Heart left ventricle (tissue), 16 donors: Measurements from ENCODE around the gene RTN4RL2. TPM values are rescaled to one million over a fixed set of nuclear protein-coding genes. Genes with fewer than 3 reads are reported as not detected.

ENCODE experiments used
- ATAC-seq, 4 donors: fragments of 200-7000 bp; cut with Tn5 transposase; one replicate each; pipeline ENCODE4 v1.9.1; 2020 to 2022; ENCODE audit warnings: moderate library complexity in 4 of 4, mild to moderate bottlenecking in 3 of 4, moderate number of reproducible peaks in 1 of 4
- DNase-seq, 5 donors: peaks; one replicate each; pipeline ENCODE4 v3.0.0-alpha.2; 2020
- H3K27ac ChIP-seq, 12 donors: fragments of 200-600 bp; sonication (generic) in 4 of 12; one replicate each; pipeline versions ENCODE4 v1.5.0 to v1.8.0; 2016 to 2022; ENCODE audit warnings: mild to moderate bottlenecking in 2 of 12
- H3K27me3 ChIP-seq, 9 donors: fragments of 200-600 bp; sonication (generic) in 2 of 9; one replicate each; pipeline versions ENCODE4 v1.5.1 to v1.8.0; 2016 to 2022; ENCODE audit warnings: mild to moderate bottlenecking in 3 of 9
- H3K36me3 ChIP-seq, 9 donors: fragments of 200-600 bp; sonication (generic) in 2 of 9; one replicate each; pipeline versions ENCODE4 v1.5.0 to v1.8.0; 2018 to 2022; ENCODE audit warnings: mild to moderate bottlenecking in 2 of 9
- H3K4me1 ChIP-seq, 12 donors: fragments of 200-600 bp; sonication (generic) in 4 of 12; one replicate each; pipeline versions ENCODE4 v1.5.0 to v1.8.0; 2016 to 2022; ENCODE audit warnings: mild to moderate bottlenecking in 3 of 12
- H3K4me3 ChIP-seq, 12 donors: fragments of 200-600 bp; sonication (generic) in 4 of 12; one replicate each; pipeline versions ENCODE4 v1.5.0 to v1.8.0; 2017 to 2022; ENCODE audit warnings: mild to moderate bottlenecking in 9 of 12, moderate library complexity in 4 of 12
- H3K9me3 ChIP-seq, 12 donors: fragments of 200-600 bp; sonication (generic) in 4 of 12; one replicate each; pipeline versions ENCODE4 v1.5.0 to v1.8.0; 2016 to 2022; ENCODE audit warnings: mild to moderate bottlenecking in 1 of 12
- CTCF ChIP-seq, 12 donors: fragments of 200-600 bp; sonication (generic) in 4 of 12; IDR thresholded peaks; one replicate each; pipeline versions ENCODE4 v1.5.0 to v1.8.0; 2018 to 2022; ENCODE audit warnings: antibody characterized with exemption in 12 of 12, mild to moderate bottlenecking in 5 of 12
- POLR2A ChIP-seq, 2 donors: fragments of 450-650 bp; IDR thresholded peaks; one replicate each; pipeline ENCODE4 v1.6.1; 2017; ENCODE audit warnings: antibody characterized with exemption in 2 of 2, mild to moderate bottlenecking in 2 of 2, moderate library complexity in 2 of 2
- WGBS, 4 donors: extraction: QIAGEN DNeasy Blood & Tissue Kit in 2 of 4; methylation state at CpG; one replicate each; pipeline versions ENCODE4 v1.1.5 to v1.1.7; 2013 to 2018; 5-methylcytosine and 5-hydroxymethylcytosine counted together
- intact Hi-C, 10 donors: fragments of 100-400 bp; cut with DNase I; formaldehyde crosslinking; loops; one replicate each; pipeline versions ENCODE4 v1.11.1 to v1.14.2; 2022
- polyA plus RNA-seq, 2 donors: library from polyadenylated mRNA; stranded (reverse); fragments of 200-250 nt; gene quantifications; one replicate each; pipeline ENCODE4 v1.2.3, GENCODE V29; 2013
- total RNA-seq, 9 donors: library from RNA; depleted of rRNA in 2 of 9; stranded (reverse); fragments of >200 nt in 2 of 9; fragmentation: NEBNext Ultra II Directional in 3 of 9; extraction: Animal tissue kit (Norgen Biotek cat#: 25700) in 3 of 9; gene quantifications; one replicate each; pipeline versions ENCODE4 v1.1.0 to v1.2.4, GENCODE V29; 2016 to 2023
- donor health status: ischemic (EF 13 %, LVEDD 7.1; RV severe dilation, severe dysfunction).
- donor health status: healthy with polysubstance abuse.
- donor health status: DM: no; HTN: yes; CAD: no.
- donor health status: DM: no; HTN: no; CAD: no.
- donor health status: ischemic (EF 25% LVEDD 6.9; RV normal size, moderate dysfunction).
- donor health status: ischemic (EF 25% LVEDD 5.7; RV mildly dilated, moderate dysfunction).
- donor health status: healthy.
- donor health status: DM: yes; HTN: yes; CAD: no.
- donor health status: ischemic (EF 35%, LVEDD 5.7; RV mildly dilated, moderate dysfunction).
- donor health status: nonischemic (EF 11% LVEDD 7.7; RV severe dilation, severe dysfunction).
- donor health status: DM: yes; HTN: yes; CAD: no.
- donor health status: PGD.
- donor health status: ischemic (EF 29% LVEDD 5.4; RV normal size, mild dysfunction).
- donor health status: nonischemic (EF 23%, LVEDD 6.1; RV moderate dilation, normal function).

RTN4RL2 gene
- total and polyA plus RNA-seq, 11 donors, result 0.58 to 2.1 (median 1.1) TPM

GRCh38 chr11:57458410-57459163 lies 1.7 kb upstream of the RTN4RL2 start:
- Histone ChIP-seq H3K36me3 (no peaks in the 10 kb centered on the region), H3K4me3 (peak overlapping the region; percentile 3 to 61 (median 54)), H3K4me1 (peaks cover 3 to 43% (median 25%) of the 10 kb centered on the region in 12 donors), H3K27ac (peak overlapping the region in 2 of 12 donors; percentile 22 to 46), H3K9me3 (no peaks in the 10 kb centered on the region), H3K27me3 (peaks cover 9 to 50% (median 32%) of the 10 kb centered on the region in 9 donors)
- WGBS, 4 donors, result 1 to 2% (median 1%) methylated on average over 37 to 44 of the region's 44 CpGs
- ATAC-seq, result peak in 3 of 4 donors; percentile 16 to 64 (median 44)
- peak; percentile 46 to 80 (median 56) for DNase-seq
- intact Hi-C loops, result loop anchor here (1.0 to 10.0 kb wide), 14 partner anchors 20 to 1066 kb away; partner anchors contain the start of gene YPEL4 (in 4 of the 10)
- TF ChIP-seq CTCF (IDR thresholded peaks at IDR 0.05), result peak; percentile 65 to 84 (median 79)
- TF ChIP-seq POLR2A (IDR thresholded peaks at IDR 0.05), result no peak

- H3K4me3 ChIP-seq, result peak overlapping the region; percentile 11 to 61 (median 54)
- intact Hi-C loops, result loop anchor here (2.0 to 10.0 kb wide), 15 partner anchors 17 to 1065 kb away; partner anchors contain the start of gene YPEL4 (in 4 of the 10)
- no peaks in the 10 kb centered on the region for H3K9me3 ChIP-seq
- no peak for DNase-seq
- H3K27me3 ChIP-seq, result peaks cover 9 to 55% (median 32%) of the 10 kb centered on the region in 9 donors
- TF ChIP-seq POLR2A (IDR thresholded peaks at IDR 0.05) (no peak), CTCF (IDR thresholded peaks at IDR 0.05) (no peak)
- peak overlapping the region in 1 of 12 donors; percentile 46 for H3K27ac ChIP-seq
- 1 to 2% (median 1%) methylated on average over 41 to 62 of the region's 62 CpGs for WGBS, 4 donors
- peaks cover 3 to 43% (median 25%) of the 10 kb centered on the region in 12 donors for H3K4me1 ChIP-seq
- peak in 1 of 4 donors; percentile 17 for ATAC-seq
- H3K36me3 ChIP-seq, result no peaks in the 10 kb centered on the region
Measured at GRCh38 chr11:57459164-57460021, 935 bp upstream of the RTN4RL2 start.

- H3K4me3 ChIP-seq, result peak overlapping the region; percentile 30 to 61 (median 54)
- ATAC-seq, result no peak
- peaks cover 9 to 55% (median 32%) of the 10 kb centered on the region in 9 donors for H3K27me3 ChIP-seq
- DNase-seq, result no peak
- intact Hi-C loops, result loop anchor here in 1 of 10 donors (2.0 kb wide), 2 partner anchors 16 to 180 kb away; no protein-coding TSS in a partner anchor
- TF ChIP-seq POLR2A (IDR thresholded peaks at IDR 0.05) (no peak), CTCF (IDR thresholded peaks at IDR 0.05) (no peak)
- H3K27ac ChIP-seq, result peak overlapping the region in 2 of 12 donors; percentile 26 to 50
- H3K4me1 ChIP-seq, result peaks cover 3 to 43% (median 25%) of the 10 kb centered on the region in 12 donors
- 5 to 14% (median 7%) methylated on average over 24 to 50 of the region's 50 CpGs for WGBS, 4 donors
- H3K36me3 ChIP-seq, result no peaks in the 10 kb centered on the region
- no peaks in the 10 kb centered on the region for H3K9me3 ChIP-seq
Measured at GRCh38 chr11:57460758-57461749, 726 bp downstream of the RTN4RL2 start.
